Measurements from ENCODE around the gene LMTK2.

DNA sequence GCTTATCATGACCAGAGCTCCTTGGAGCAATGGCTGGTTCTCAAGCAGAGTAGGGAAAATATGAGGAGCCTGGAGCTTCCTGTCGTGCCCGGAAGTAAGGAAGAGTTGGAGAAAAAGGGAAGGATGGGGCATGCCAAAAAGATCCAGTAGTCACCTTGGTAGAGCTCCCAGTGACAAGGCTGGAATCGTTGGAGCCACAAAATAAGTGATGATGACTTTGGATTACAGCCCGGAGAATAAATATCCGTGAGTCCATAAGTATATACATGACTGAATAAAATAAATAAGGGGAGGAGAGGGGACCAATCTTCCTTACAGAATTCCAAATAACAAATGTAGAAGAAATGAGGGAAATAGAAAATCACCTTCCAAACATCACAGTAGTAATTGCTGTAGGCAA lies 29.3 kb downstream of the LMTK2 start:
- no peak for TF ChIP-seq POLR2A (IDR thresholded peaks at IDR 0.05)
- TF ChIP-seq, protein P1, sequence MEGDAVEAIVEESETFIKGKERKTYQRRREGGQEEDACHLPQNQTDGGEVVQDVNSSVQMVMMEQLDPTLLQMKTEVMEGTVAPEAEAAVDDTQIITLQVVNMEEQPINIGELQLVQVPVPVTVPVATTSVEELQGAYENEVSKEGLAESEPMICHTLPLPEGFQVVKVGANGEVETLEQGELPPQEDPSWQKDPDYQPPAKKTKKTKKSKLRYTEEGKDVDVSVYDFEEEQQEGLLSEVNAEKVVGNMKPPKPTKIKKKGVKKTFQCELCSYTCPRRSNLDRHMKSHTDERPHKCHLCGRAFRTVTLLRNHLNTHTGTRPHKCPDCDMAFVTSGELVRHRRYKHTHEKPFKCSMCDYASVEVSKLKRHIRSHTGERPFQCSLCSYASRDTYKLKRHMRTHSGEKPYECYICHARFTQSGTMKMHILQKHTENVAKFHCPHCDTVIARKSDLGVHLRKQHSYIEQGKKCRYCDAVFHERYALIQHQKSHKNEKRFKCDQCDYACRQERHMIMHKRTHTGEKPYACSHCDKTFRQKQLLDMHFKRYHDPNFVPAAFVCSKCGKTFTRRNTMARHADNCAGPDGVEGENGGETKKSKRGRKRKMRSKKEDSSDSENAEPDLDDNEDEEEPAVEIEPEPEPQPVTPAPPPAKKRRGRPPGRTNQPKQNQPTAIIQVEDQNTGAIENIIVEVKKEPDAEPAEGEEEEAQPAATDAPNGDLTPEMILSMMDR (IDR thresholded peaks at IDR 0.05) = no peak

All from sigmoid colon (tissue), 3 donors.